Ureter (tissue), 1 donor: ENCODE results near the gene NCBP2. TPM values are rescaled to one million over a fixed set of nuclear protein-coding genes. Genes with fewer than 3 reads are reported as not detected.

Experiments used
- DNase-seq: peaks from one replicate; pipeline ENCODE4 v3.0.0-alpha.2; 2020; ENCODE audit warnings: low spot score
- total RNA-seq: library from RNA; stranded (reverse); gene quantifications from one replicate; pipeline ENCODE4 v1.2.4, GENCODE V29; 2023
- donor health status: DM: yes; HTN: yes; CAD: no.

NCBP2 gene
- 80.9 TPM for total RNA-seq

- peak; percentile 99 for DNase-seq
Measured at GRCh38 chr3:196942226-196942914, at the start of gene NCBP2. Gene NCBP2 (minus strand): TSS chr3:196942528. CDS start chr3:196942503, 25 bp downstream.

- DNase-seq, result no peak
Measured at GRCh38 chr3:196991581-196992460, 49.5 kb upstream of the NCBP2 start.

- DNase-seq, result no peak
Measured at GRCh38 chr3:196990601-196991007, 48.3 kb upstream of the NCBP2 start.

DNA sequence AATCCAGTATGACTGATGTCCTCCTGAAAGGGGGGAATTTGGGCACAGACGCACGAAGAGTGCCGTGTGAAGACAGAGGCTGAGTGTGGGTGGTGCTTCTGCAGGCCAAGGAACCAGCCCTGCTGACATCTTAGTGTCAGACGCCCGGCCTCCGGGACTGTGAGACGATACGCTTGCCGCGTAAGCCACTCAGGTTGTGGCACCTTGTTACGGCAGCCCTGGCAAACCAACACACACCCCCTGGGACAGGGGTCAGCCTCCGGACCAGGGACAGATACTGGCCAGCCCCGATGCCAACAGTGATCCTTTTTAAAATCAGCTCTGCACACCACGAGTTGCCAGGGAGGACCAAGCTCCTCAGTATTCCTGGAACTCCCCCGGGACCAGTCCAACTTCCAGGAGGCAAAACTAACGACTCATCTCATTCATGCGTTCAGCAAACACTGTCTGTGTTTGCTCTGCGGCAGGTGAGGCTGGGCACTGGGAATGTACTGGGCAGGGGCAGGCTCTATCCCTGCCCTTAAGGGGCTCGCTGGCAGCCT lies 47.5 kb upstream of the NCBP2 start:
- DNase-seq, result no peak

GRCh38 chr3:196988241-196989029 lies 46.1 kb upstream of the NCBP2 start:
- DNase-seq, result no peak

GRCh38 chr3:196987022-196987421 lies 44.7 kb upstream of the NCBP2 start:
- no peak for DNase-seq

- DNase-seq, result no peak
Measured at GRCh38 chr3:196985954-196986885, 43.9 kb upstream of the NCBP2 start.

- no peak for DNase-seq
Measured at GRCh38 chr3:196985298-196985697, 43.0 kb upstream of the NCBP2 start.

DNA sequence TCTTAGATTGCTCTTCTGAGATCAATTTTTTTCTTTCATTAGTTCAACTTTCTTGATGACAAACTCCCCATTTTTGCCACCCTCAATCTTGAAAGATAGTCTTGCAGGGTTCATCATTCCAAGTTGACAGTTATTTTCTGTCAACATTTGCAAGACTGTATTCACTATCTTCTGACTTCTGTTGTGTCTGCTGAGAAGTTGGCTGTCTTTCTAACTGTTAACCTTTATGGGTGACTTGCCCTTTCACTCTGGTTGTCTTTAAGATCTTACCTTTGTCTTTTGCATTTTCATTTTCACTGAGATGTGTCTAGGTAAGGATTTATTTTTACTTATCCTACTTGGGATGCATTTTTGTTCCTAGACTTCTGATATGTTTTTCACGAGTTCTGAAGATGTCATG lies 40.9 kb upstream of the NCBP2 start:
- DNase-seq, result no peak

DNA sequence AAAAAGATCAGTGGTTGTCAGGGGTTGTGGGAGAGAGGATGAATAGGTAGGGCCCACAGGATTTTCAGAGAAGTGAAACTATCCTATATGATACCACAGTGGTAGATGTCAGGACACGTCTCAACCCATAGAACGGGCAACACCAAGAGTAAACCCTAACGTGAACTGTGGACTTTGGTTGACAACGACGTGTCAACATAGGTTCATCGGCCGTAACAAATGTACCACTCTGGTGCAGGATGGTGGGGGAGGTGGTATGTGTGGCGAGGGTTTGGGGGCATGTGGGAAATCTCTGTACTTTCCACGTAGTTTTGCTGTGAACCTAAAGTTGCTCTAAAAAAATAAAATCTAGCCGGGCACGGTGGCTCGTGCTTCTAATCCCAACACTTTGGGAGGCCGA lies 39.3 kb upstream of the NCBP2 start:
- no peak for DNase-seq

GRCh38 chr3:196979545-196979944 lies 37.2 kb upstream of the NCBP2 start:
- no peak for DNase-seq

GRCh38 chr3:196976941-196977340 lies 34.6 kb upstream of the NCBP2 start:
- no peak for DNase-seq

GRCh38 chr3:196975349-196975748 lies 33.0 kb upstream of the NCBP2 start:
- no peak for DNase-seq

- no peak for DNase-seq
Measured at GRCh38 chr3:196974661-196975060, 32.3 kb upstream of the NCBP2 start.

- DNase-seq, result no peak
Measured at GRCh38 chr3:196971094-196971698, 28.9 kb upstream of the NCBP2 start.

DNA sequence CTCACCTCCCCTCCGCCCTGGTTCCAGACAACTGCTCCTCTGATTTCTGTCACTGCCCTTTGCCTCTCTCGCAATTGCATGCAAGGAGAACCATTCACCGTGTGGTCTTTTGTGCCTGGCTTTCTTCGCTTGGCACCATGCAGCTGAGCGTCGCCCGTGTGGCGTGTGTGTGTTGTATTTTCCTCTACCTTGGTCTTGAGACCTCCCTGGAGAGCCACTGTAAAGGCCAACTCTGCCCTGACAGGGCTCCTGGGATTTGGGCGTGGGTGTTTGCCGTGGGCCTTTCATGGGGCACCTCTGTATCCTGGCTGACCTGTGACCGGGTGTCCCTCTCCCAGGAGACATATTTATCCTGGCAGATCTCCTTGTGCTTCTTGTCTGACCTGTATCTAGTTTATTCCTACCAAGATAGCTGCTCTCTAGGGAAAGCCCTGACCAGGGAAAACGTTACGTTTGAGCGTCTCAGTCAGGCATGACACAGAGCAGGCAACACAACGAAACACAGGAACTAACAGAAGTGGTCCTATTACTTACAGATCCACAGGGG lies 28.3 kb upstream of the NCBP2 start:
- DNase-seq, result no peak

GRCh38 chr3:196969660-196970546 lies 27.6 kb upstream of the NCBP2 start:
- no peak for DNase-seq

DNA sequence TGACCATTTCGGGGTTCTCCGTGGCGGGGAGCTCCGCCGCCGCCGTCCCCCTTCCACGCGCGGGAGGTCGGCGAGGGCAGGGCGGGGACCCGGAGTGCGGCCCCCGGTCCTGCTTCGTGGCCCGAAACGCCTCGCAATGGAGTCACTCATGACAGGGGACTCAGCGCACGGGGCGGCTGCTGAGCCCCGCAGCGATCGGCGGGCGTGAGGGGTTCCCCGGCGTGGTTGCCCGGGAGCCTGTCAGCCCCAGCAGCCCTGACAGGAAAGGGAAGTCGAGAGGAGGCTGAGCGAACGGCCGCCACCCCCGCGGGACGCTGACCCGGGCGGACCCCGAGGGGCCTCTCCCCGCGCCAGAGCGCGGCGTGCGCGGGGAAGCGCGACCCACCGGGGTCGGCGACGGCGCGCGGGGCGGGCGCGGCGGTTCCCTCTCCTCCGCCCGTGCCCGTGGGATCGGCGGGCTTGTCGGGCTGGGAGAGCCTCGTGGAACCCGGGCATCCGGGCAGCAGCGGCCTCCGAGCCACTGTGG lies 26.9 kb upstream of the NCBP2 start:
- DNase-seq, result no peak
